Measurements from ENCODE around the gene NAA30.

DNA sequence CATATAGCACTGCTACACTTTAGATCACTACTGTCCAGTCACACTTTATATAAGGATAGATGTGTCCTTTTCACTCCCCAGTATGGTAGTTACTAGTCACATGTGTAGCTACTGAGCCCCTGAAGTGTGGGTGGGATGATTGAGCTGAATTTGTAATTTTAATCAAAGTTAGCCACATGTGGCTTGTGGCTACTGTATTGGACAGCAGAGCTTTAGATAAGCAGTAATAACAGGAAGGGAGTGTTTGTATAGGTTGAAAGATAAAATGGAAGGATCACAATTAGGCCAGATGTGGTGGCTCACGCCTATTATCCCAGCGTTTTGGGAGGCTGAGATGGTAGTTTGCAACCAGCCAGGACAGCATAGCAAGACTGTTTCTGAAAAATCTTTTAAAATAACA is 23.5 kb downstream of the NAA30 start:
- TF ChIP-seq KAT7 (CRISPR knock-in tag; IDR thresholded peaks at IDR 0.05; ENCODE audit: borderline replicate concordance) (no peak), KLF13 (tag; IDR thresholded peaks at IDR 0.05; ENCODE audit: borderline replicate concordance, low read depth) (no peak)
